DOHH2 (cell line): Measurements from ENCODE around the gene KRTAP16-1.
A peak's percentile ranks its signal among the peaks of the same experiment; 100 is the strongest.

Experiments used
- H3F3A ChIP-seq: fragments of 200-600 bp; sonication (generic), shearing (Covaris generic); 2 replicates; pipeline ENCODE4 v1.6.0; 2016; ENCODE audit warnings: antibody characterized with exemption, mild to moderate bottlenecking; ENCODE audit not compliant: control insufficient read depth, insufficient read depth
- H3K27ac ChIP-seq: fragments of 200-600 bp; sonication (generic); 2 replicates; pipeline ENCODE4 v1.5.1; 2014; ENCODE audit warnings: low read depth, mild to moderate bottlenecking, low read length, moderate library complexity
- H3K27me3 ChIP-seq: fragments of 200-600 bp; sonication (generic); 2 replicates; pipeline ENCODE4 v1.6.1; 2014; ENCODE audit warnings: mild to moderate bottlenecking, low read length, mixed read lengths; ENCODE audit not compliant: control insufficient read depth
- H3K36me3 ChIP-seq: fragments of 200-600 bp; sonication (generic); 2 replicates; pipeline ENCODE4 v1.6.1; 2014; ENCODE audit warnings: mild to moderate bottlenecking, low read length, moderate library complexity, mixed read lengths; ENCODE audit not compliant: control insufficient read depth
- H3K4me1 ChIP-seq: fragments of 200-600 bp; sonication (generic); 2 replicates; pipeline ENCODE4 v1.6.1; 2014; ENCODE audit warnings: mild to moderate bottlenecking, low read length, mixed read lengths; ENCODE audit not compliant: control insufficient read depth
- H3K4me2 ChIP-seq: fragments of 200-600 bp; sonication (generic); 2 replicates; pipeline ENCODE4 v1.6.0; 2014; ENCODE audit warnings: mild to moderate bottlenecking, low read length, moderate library complexity
- H3K4me3 ChIP-seq: fragments of 200-600 bp; sonication (generic); 2 replicates; pipeline ENCODE4 v1.5.1; 2014; ENCODE audit warnings: mild to moderate bottlenecking, low read length, mixed read lengths
- H3K79me2 ChIP-seq: fragments of 200-600 bp; sonication (generic); 2 replicates; pipeline ENCODE4 v1.6.1; 2014; ENCODE audit warnings: mild to moderate bottlenecking, low read length, mixed read lengths; ENCODE audit not compliant: control insufficient read depth
- H3K9me2 ChIP-seq: fragments of 200-600 bp; sonication (generic); replicated peaks from 2 replicates; pipeline ENCODE4 v1.6.1; 2014; ENCODE audit warnings: mild to moderate bottlenecking, low read length, mixed read lengths; ENCODE audit not compliant: control insufficient read depth
- H3K9me3 ChIP-seq: fragments of 200-600 bp; sonication (generic); 2 replicates; pipeline ENCODE4 v1.6.1; 2014; ENCODE audit warnings: antibody characterized with exemption, low read length, mixed read lengths; ENCODE audit not compliant: control insufficient read depth, insufficient read depth
- H4K20me1 ChIP-seq: fragments of 200-600 bp; sonication (generic); 2 replicates; pipeline ENCODE4 v1.6.0; 2014; ENCODE audit warnings: low read depth, mild to moderate bottlenecking, antibody characterized with exemption, low read length, moderate library complexity; ENCODE audit not compliant: control insufficient read depth, insufficient read depth
- CTCF ChIP-seq: fragments of 200-600 bp; sonication (generic); IDR thresholded peaks from one replicate; pipeline ENCODE4 v1.5.1; 2014; ENCODE audit warnings: antibody characterized with exemption, mild to moderate bottlenecking, low read depth, low read length; ENCODE audit not compliant: poor library complexity, severe bottlenecking
- EZH2phosphoT487 ChIP-seq: fragments of 200-600 bp; sonication (generic); IDR thresholded peaks from 2 replicates; pipeline ENCODE4 v1.6.1; 2017; ENCODE audit warnings: borderline replicate concordance, mild to moderate bottlenecking, antibody characterized with exemption, low read length, moderate library complexity, mixed read lengths

The KRTAP16-1 gene

GRCh38 chr17:41302981-41303380 lies 6.1 kb downstream of the KRTAP16-1 start:
- TF ChIP-seq EZH2phosphoT487 (no peak), CTCF (no peak)
- H3F3A ChIP-seq, result peaks cover 6% of the 10 kb centered on the region; the same call in 1 of the 2 replicates

GRCh38 chr17:41301916-41302901 lies 6.9 kb downstream of the KRTAP16-1 start, which contains the start of gene KRTAP29-1:
KRTAP29-1 (minus strand) TSS chr17:41302851; CDS start chr17:41302851, 0 bp downstream.
- TF ChIP-seq CTCF (no peak), EZH2phosphoT487 (no peak)
- Histone ChIP-seq H4K20me1 (no peaks in the 10 kb centered on the region), H3K9me3 (no peaks in the 10 kb centered on the region), H3K27ac (no peak within 1 kb of the TSS), H3K4me3 (no peak within 1 kb of the TSS), H3K9me2 (no peaks in the 10 kb centered on the region), H3K36me3 (no peaks in the 10 kb centered on the region), H3F3A (no peaks in the 10 kb centered on the region), H3K4me1 (peaks cover 39% of the 10 kb centered on the region), H3K79me2 (no peaks in the 10 kb centered on the region), H3K4me2 (peak within 1 kb of the TSS; percentile 20; the same call in 1 of the 2 replicates), H3K27me3 (no peaks in the 10 kb centered on the region)

More at GRCh38 chr17:41302981-41303380, 6.1 kb downstream of the KRTAP16-1 start:
- peaks cover 47% of the 10 kb centered on the region for H3K4me1 ChIP-seq
- H3K4me3 ChIP-seq, result no peak overlapping the region
- no peaks in the 10 kb centered on the region for H3K9me3 ChIP-seq
- H3K27me3 ChIP-seq, result no peaks in the 10 kb centered on the region
- H3K9me2 ChIP-seq, result no peaks in the 10 kb centered on the region
- no peak overlapping the region for H3K27ac ChIP-seq
- H3K36me3 ChIP-seq, result no peaks in the 10 kb centered on the region
- H4K20me1 ChIP-seq, result peaks cover 4% of the 10 kb centered on the region; the same call in 1 of the 2 replicates
- H3K4me2 ChIP-seq, result no peak overlapping the region
- no peaks in the 10 kb centered on the region for H3K79me2 ChIP-seq

- Histone ChIP-seq H3K9me2 (no peaks in the 10 kb centered on the region), H3K4me1 (peaks cover 34% of the 10 kb centered on the region), H3K27me3 (no peaks in the 10 kb centered on the region), H3F3A (no peaks in the 10 kb centered on the region), H3K4me2 (no peak overlapping the region), H3K27ac (no peak overlapping the region), H3K79me2 (no peaks in the 10 kb centered on the region), H3K9me3 (no peaks in the 10 kb centered on the region), H3K36me3 (no peaks in the 10 kb centered on the region), H4K20me1 (no peaks in the 10 kb centered on the region), H3K4me3 (no peak overlapping the region)
- TF ChIP-seq CTCF (no peak), EZH2phosphoT487 (no peak)
Measured at GRCh38 chr17:41301204-41301790, 7.8 kb downstream of the KRTAP16-1 start.
